ENCODE results near the gene SMIM34.
"Not testable (repeated sequence)": the region's sequence is repeated elsewhere in the genome, so short reads cannot be mapped to it uniquely, and the experiment has no call there.

DNA sequence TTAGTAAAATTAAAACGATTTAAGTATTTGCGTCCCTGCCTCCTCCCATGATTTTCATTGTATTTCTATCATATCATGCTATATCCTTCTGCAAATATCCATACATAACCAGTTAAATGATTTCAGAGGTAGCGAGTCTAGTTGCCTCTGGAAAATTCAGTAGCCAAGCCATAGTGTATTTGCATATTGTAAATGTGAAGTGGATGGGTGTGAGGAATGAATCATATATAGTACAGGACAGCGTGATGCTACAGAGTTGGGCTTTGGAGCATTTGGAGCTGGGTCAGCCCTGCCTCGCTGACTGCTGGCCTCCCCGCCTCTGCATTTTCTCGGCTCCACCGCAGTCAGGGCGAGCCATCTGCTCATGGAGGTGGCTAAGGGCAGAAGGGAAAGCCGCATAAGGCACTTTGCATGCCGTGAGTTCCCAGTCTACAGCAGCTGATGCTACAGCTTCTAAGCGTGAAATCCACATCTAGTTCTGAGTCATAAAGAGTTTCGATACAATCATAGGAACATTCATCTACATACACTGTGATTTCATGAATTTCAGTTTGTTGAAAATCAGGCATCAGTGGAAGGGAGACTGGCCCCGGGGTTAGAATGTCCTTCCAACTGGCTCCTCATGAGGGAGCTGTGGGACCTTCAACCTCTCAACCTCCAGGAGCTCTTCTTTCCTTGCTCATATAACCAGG lies 39.9 kb downstream of the SMIM34 start:
- not testable (repeated sequence) for TF ChIP-seq POLR2A (IDR thresholded peaks at IDR 0.05)
- TF ChIP-seq, protein P1, sequence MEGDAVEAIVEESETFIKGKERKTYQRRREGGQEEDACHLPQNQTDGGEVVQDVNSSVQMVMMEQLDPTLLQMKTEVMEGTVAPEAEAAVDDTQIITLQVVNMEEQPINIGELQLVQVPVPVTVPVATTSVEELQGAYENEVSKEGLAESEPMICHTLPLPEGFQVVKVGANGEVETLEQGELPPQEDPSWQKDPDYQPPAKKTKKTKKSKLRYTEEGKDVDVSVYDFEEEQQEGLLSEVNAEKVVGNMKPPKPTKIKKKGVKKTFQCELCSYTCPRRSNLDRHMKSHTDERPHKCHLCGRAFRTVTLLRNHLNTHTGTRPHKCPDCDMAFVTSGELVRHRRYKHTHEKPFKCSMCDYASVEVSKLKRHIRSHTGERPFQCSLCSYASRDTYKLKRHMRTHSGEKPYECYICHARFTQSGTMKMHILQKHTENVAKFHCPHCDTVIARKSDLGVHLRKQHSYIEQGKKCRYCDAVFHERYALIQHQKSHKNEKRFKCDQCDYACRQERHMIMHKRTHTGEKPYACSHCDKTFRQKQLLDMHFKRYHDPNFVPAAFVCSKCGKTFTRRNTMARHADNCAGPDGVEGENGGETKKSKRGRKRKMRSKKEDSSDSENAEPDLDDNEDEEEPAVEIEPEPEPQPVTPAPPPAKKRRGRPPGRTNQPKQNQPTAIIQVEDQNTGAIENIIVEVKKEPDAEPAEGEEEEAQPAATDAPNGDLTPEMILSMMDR (IDR thresholded peaks at IDR 0.05): not testable (repeated sequence)

Data from stomach (tissue), 4 donors.